HepG2 (cell line): ENCODE data around the gene ACTN1. TPM values are rescaled to one million over a fixed set of nuclear protein-coding genes. Genes with fewer than 3 reads are reported as not detected.

ENCODE experiments used
- ATAC-seq: fragments of 200-7000 bp; cut with Tn5 transposase; 3 replicates; pipeline ENCODE4 v1.9.1; 2020; ENCODE audit warnings: mild to moderate bottlenecking, moderate library complexity
- BruUV-seq: library from RNA; stranded (reverse); fragments of 400-500 nt; replicated peaks from 2 replicates; lab custom pipeline; 2021; lab: Mats Ljungman, UMichigan
- CTCF ChIA-PET: fragments of 300-600 bp; formaldehyde crosslinking; extraction: SDS; loops from one replicate; lab custom pipeline; 2021; ENCODE audit warnings: low total read pairs, inconsistent platforms, low intra/inter-chr PET ratio; lab: Yijun Ruan, JAX
- POLR2A ChIA-PET: fragments of 350-600 bp; sonication (Branson Sonifier 250); formaldehyde crosslinking; loops from one replicate; lab custom pipeline; 2020; ENCODE audit warnings: antibody characterized with exemption, inconsistent platforms; lab: Yijun Ruan, JAX
- DNase-seq: peaks from one replicate; pipeline ENCODE4 v3.0.0-alpha.2; 2015; ENCODE audit warnings: low spot score
- FAIRE-seq: peaks from 3 replicates; lab custom pipeline; 2011; peaks lifted over from hg19 to GRCh38; lab: Jason Lieb, UNC
- H2AFZ ChIP-seq: one replicate; pipeline ENCODE4 v1.6.1; 2011; ENCODE audit warnings: low read length, inconsistent platforms
- H3K27ac ChIP-seq: fragments of 300-600 bp; 3 replicates; pipeline ENCODE4 v1.8.0; 2011; ENCODE audit warnings: mixed run types, mild to moderate bottlenecking, mixed read lengths, low read length, inconsistent platforms; ENCODE audit not compliant: insufficient read depth; ENCODE audit errors: extremely low read length
- H3K27me3 ChIP-seq, 2 experiments: fragments of 200-600 bp in 1 of 2; 2 replicates in 1 of 2; 3 replicates in 1 of 2; pipeline versions ENCODE4 v1.6.0 to v1.8.0; 2011; ENCODE audit warnings: low read length in 2 of 2, mild to moderate bottlenecking in 2 of 2, moderate library complexity in 2 of 2, inconsistent platforms in 1 of 2; ENCODE audit not compliant: insufficient read depth in 2 of 2, control insufficient read depth in 1 of 2
- H3K36me3 ChIP-seq, 2 experiments: fragments of 200-600 bp in 1 of 2; replicated peaks in 1 of 2; 2 replicates in 1 of 2; 3 replicates in 1 of 2; pipeline versions ENCODE4 v1.5.1 to v1.8.0; 2011; ENCODE audit warnings: low read length in 2 of 2, inconsistent platforms in 1 of 2; ENCODE audit not compliant: insufficient read depth in 2 of 2, control insufficient read depth in 1 of 2
- H3K4me1 ChIP-seq: 2 replicates; pipeline ENCODE4 v1.5.1; 2012; ENCODE audit warnings: low read length, inconsistent platforms; ENCODE audit not compliant: insufficient read depth
- H3K4me2 ChIP-seq: 2 replicates; pipeline ENCODE4 v1.6.0; 2011; ENCODE audit warnings: low read depth, low read length, inconsistent platforms
- H3K4me3 ChIP-seq, 3 experiments: fragments of 200-600 bp in 1 of 3; sonication (generic), shearing (Covaris generic) in 1 of 3; replicated peaks in 1 of 3; 2 replicates each; pipeline ENCODE4 v1.5.1; 2011 to 2016; ENCODE audit warnings: low read length in 3 of 3, inconsistent platforms in 2 of 3, low read depth in 2 of 3, mild to moderate bottlenecking in 2 of 3, control low read depth in 1 of 3, mixed read lengths in 1 of 3; ENCODE audit not compliant: insufficient read depth in 1 of 3
- H3K79me2 ChIP-seq: one replicate; pipeline ENCODE4 v1.6.1; 2011; ENCODE audit warnings: low read length, inconsistent platforms; ENCODE audit not compliant: insufficient read depth
- H3K9ac ChIP-seq: 2 replicates; pipeline ENCODE4 v1.6.0; 2011; ENCODE audit warnings: mild to moderate bottlenecking, low read depth, low read length, inconsistent platforms; ENCODE audit not compliant: insufficient read depth
- H3K9me3 ChIP-seq: 2 replicates; pipeline ENCODE4 v1.5.1; 2012; ENCODE audit warnings: mild to moderate bottlenecking, low read length
- H4K20me1 ChIP-seq: 2 replicates; pipeline ENCODE4 v1.6.0; 2011; ENCODE audit warnings: inconsistent platforms, mild to moderate bottlenecking, low read length, moderate library complexity; ENCODE audit not compliant: insufficient read depth
- GATAD2A ChIP-seq: IDR thresholded peaks from 2 replicates; pipeline ENCODE4 v1.6.1; 2016
- KAT8 ChIP-seq: IDR thresholded peaks from 2 replicates; pipeline ENCODE4 v1.6.1; 2016; ENCODE audit warnings: missing genetic modification reagents, missing compliant biosample characterization
- MED8 ChIP-seq: sonication (generic); formaldehyde crosslinking; IDR thresholded peaks from 2 replicates; pipeline ENCODE4 v1.8.1; 2023; ENCODE audit warnings: mild to moderate bottlenecking, missing genetic modification reagents; ENCODE audit not compliant: insufficient replicate concordance
- MXI1 ChIP-seq: IDR thresholded peaks from 3 replicates; pipeline ENCODE4 v1.6.1; 2012; ENCODE audit warnings: low read depth, low read length, inconsistent platforms, borderline replicate concordance
- RBM22 ChIP-seq: fragments of 200-400 bp; formaldehyde crosslinking; optimal IDR thresholded peaks from 2 replicates; pipeline ENCODE3; 2017; ENCODE audit warnings: mild to moderate bottlenecking, low read length, moderate library complexity
- SNAI1 ChIP-seq: sonication (generic); formaldehyde crosslinking; IDR thresholded peaks from 2 replicates; pipeline ENCODE4 v1.5.0; 2020; ENCODE audit warnings: mild to moderate bottlenecking, missing genetic modification reagents, borderline replicate concordance
- TCF12 ChIP-seq, 2 experiments: fragments of 450-650 bp in 1 of 2; sonication (generic) in 1 of 2; formaldehyde crosslinking in 1 of 2; IDR thresholded peaks; 2 replicates each; pipeline versions ENCODE4 v1.6.1 to v1.8.0; 2017 to 2022; ENCODE audit warnings: antibody characterized with exemption in 1 of 2, mild to moderate bottlenecking in 1 of 2, missing genetic modification reagents in 1 of 2, moderate library complexity in 1 of 2
- ZNF274 ChIP-seq: sonication (generic); formaldehyde crosslinking; IDR thresholded peaks from 2 replicates; pipeline ENCODE4 v1.5.1; 2020; ENCODE audit warnings: mild to moderate bottlenecking, missing genetic modification reagents
- WGBS: methylation state at CpG from one replicate; pipeline ENCODE4 v1.1.6; 2017; ENCODE audit warnings: low lambda C conversion rate; 5-methylcytosine and 5-hydroxymethylcytosine counted together
- in situ Hi-C: cut with HindIII; loops from 2 replicates; pipeline ENCODE4 v1.10.0; 2017; ENCODE audit warnings: low pct_unique_long_range_greater_than_20kb; ENCODE audit not compliant: extremely low pct_ligation_motif_present
- intact Hi-C: fragments of 100-400 bp; cut with micrococcal nuclease; formaldehyde crosslinking; loops from one replicate; pipeline ENCODE4 v1.10.0; 2022; ENCODE audit not compliant: unreplicated experiment
- polyA plus RNA-seq, 8 experiments: library from polyadenylated mRNA; depleted of rRNA in 3 of 8; stranded (reverse) in 7 of 8; unstranded in 1 of 8; fragments of >200 nt; fragmentation: Illumina TruSeq in 4 of 8; extraction: Trizol in 4 of 8; gene quantifications; 2 replicates each; pipeline versions ENCODE4 v1.2.1 to v1.2.3, GENCODE V29; 2011 to 2016; ENCODE audit warnings: low read depth in 4 of 8, missing spikeins in 1 of 8, mixed read lengths in 1 of 8; ENCODE audit not compliant: insufficient read depth in 1 of 8
- total RNA-seq, 5 experiments: library from RNA; depleted of rRNA; stranded (reverse); fragments of >200 nt; fragmentation: Illumina TruSeq; extraction: Trizol; gene quantifications; 2 replicates each; pipeline ENCODE4 v1.2.3, GENCODE V29; 2016; ENCODE audit warnings: low read depth in 1 of 5
- TF ChIP-seq, protein P1 (sequence below): sonication (generic); formaldehyde crosslinking; IDR thresholded peaks from 2 replicates; pipeline ENCODE4 v1.4.0; 2020; ENCODE audit warnings: missing genetic modification reagents, mild to moderate bottlenecking, borderline replicate concordance

The ACTN1 gene
- total and polyA plus RNA-seq, 2 of the 13 experiments (the other 11 are each of a cell fraction or from before 2014, with no cell fraction given), result 58.6 to 162 TPM

DNA sequence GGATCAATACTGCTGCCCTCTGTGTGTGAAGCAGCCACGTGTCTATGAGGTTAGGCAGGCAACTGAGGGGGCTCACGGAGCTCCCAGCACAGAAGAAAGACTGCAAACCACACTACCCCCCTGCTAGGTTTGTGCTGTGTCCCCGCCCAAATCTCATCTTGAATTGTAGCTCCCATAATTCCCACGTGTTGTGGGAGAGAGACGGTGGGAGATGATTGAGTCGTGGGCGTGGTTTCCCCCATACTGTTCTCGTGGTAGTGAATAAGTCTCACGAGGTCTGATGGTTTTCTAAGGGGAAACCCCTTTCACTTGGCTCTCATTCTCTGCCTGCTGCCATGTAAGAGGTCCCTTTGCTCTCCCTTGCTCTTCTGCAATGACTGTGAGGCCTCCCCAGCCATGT lies 68.6 kb downstream of the ACTN1 start:
- H3K4me1 ChIP-seq, result peaks cover 2% of the 10 kb centered on the region
- no TSS peak for BruUV-seq
- no peaks in the 10 kb centered on the region for H3K9me3 ChIP-seq
- TF ChIP-seq SNAI1 (CRISPR knock-in tag) (no peak), RBM22 (peak; percentile 59)
- DNase-seq (no peak), ATAC-seq (no peak), FAIRE-seq (no peak)
- intact Hi-C loops (loop anchor here (5.0 kb wide), 2 partner anchors 67 to 182 kb away; partner anchors contain the start of gene ACTN1), in situ Hi-C loops (no loop called here)
- H3K4me3 ChIP-seq, result no peak overlapping the region
- WGBS, result 94% methylated on average over 9 of the region's 9 CpGs
- no peak overlapping the region for H3K4me2 ChIP-seq
- CTCF ChIA-PET, result interaction anchor here (1.5 to 3.2 kb wide), 4 partner anchors 30 to 197 kb away, joined by 3 to 25 read pairs (median 15); no protein-coding TSS in a partner anchor
- POLR2A ChIA-PET, result no interaction called here
- H3K9ac ChIP-seq, result no peak overlapping the region
- no peak overlapping the region for H3K27ac ChIP-seq
- peaks cover 8% of the 10 kb centered on the region for H3K79me2 ChIP-seq
- 0 out of 2 replicates have a peak, but pooled peaks cover 5% of the 10 kb centered on the region for H4K20me1 ChIP-seq
- H2AFZ ChIP-seq, result no peak overlapping the region
- H3K27me3 ChIP-seq, result no peaks in the 10 kb centered on the region
- H3K36me3 ChIP-seq, result peaks cover 39 to 73% of the 10 kb centered on the region in 2 experiments

DNA sequence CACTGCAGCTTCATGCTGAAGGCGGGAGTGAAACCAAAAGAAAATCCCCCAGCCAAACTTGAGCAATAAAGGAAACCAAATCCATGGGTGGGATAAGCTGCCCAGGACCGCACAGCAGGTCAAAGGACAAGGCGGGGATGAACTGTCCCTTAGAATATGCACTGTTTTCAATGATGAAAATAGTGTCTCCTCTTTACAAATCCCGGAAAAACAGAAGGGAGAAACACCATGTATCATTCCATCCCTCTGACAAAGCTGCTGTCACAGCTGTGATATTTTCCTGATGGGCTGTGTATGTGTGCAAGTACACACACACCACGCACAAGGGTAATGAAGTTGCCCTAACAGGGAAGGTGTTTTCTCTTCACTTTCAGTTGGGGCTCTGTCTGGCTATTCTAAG lies 70.3 kb downstream of the ACTN1 start:
- FAIRE-seq, result no peak
- ATAC-seq, result no peak
- POLR2A ChIA-PET, result no interaction called here
- H3K27ac ChIP-seq, result no peak overlapping the region
- H4K20me1 ChIP-seq, result 0 out of 2 replicates have a peak, but pooled peaks cover 5% of the 10 kb centered on the region
- H3K4me1 ChIP-seq, result no peaks in the 10 kb centered on the region
- 97% methylated on average over 5 of the region's 5 CpGs for WGBS
- H3K9ac ChIP-seq, result no peak overlapping the region
- H3K79me2 ChIP-seq, result peaks cover 8% of the 10 kb centered on the region
- TF ChIP-seq ZNF274 (CRISPR knock-in tag) (no peak), MED8 (no peak), MXI1 (no peak), GATAD2A (CRISPR knock-in tag) (no peak), TCF12 (IDR thresholded peaks at IDR 0.05) (no peak), TCF12 (CRISPR knock-in tag; IDR thresholded peaks at IDR 0.05) (no peak), KAT8 (CRISPR knock-in tag) (no peak)
- TF ChIP-seq, protein P1, sequence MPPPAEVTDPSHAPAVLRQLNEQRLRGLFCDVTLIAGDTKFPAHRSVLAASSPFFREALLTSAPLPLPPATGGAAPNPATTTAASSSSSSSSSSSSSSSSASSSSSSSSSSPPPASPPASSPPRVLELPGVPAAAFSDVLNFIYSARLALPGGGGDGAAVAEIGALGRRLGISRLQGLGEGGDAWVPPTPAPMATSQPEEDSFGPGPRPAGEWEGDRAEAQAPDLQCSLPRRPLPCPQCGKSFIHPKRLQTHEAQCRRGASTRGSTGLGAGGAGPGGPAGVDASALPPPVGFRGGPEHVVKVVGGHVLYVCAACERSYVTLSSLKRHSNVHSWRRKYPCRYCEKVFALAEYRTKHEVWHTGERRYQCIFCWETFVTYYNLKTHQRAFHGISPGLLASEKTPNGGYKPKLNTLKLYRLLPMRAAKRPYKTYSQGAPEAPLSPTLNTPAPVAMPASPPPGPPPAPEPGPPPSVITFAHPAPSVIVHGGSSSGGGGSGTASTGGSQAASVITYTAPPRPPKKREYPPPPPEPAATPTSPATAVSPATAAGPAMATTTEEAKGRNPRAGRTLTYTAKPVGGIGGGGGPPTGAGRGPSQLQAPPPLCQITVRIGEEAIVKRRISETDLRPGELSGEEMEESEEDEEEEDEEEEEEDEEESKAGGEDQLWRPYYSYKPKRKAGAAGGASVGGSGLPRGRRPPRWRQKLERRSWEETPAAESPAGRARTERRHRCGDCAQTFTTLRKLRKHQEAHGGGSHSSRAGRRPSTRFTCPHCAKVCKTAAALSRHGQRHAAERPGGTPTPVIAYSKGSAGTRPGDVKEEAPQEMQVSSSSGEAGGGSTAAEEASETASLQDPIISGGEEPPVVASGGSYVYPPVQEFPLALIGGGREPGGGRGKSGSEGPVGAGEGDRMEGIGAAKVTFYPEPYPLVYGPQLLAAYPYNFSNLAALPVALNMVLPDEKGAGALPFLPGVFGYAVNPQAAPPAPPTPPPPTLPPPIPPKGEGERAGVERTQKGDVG (CRISPR knock-in tag), result no peak
- TF ChIP-seq, all 625 proteins: peak for 0
- DNase-seq, result no peak
- in situ Hi-C loops, result no loop called here
- Histone ChIP-seq H2AFZ (no peak overlapping the region), H3K4me3 (no peak overlapping the region), H3K36me3 (peaks cover 49 to 86% of the 10 kb centered on the region in 2 experiments), H3K4me2 (no peak overlapping the region), H3K27me3 (no peaks in the 10 kb centered on the region), H3K9me3 (no peaks in the 10 kb centered on the region)
- intact Hi-C loops, result no loop called here
- CTCF ChIA-PET, result no interaction called here
- BruUV-seq, result no TSS peak
